IMR-90 (cell line): ENCODE data around the gene SLC35F3. TPM values are rescaled to one million over a fixed set of nuclear protein-coding genes. Genes with fewer than 3 reads are reported as not detected.

Source experiments
- ATAC-seq: fragments of 200-7000 bp; cut with Tn5 transposase; 2 replicates; pipeline ENCODE4 v1.9.1; 2020; ENCODE audit warnings: low read depth, mild to moderate bottlenecking, moderate library complexity
- BruUV-seq: library from RNA; stranded (reverse); fragments of 400-500 nt; replicated peaks from 2 replicates; lab custom pipeline; 2021; lab: Mats Ljungman, UMichigan
- CTCF ChIA-PET: fragments of 300-600 bp; formaldehyde crosslinking; extraction: SDS; loops from one replicate; lab custom pipeline; 2021; ENCODE audit warnings: antibody characterized with exemption; lab: Yijun Ruan, JAX
- POLR2A ChIA-PET: fragments of 300-600 bp; sonication (Branson Sonifier 250); formaldehyde crosslinking; loops from one replicate; lab custom pipeline; 2022; ENCODE audit warnings: antibody characterized with exemption; ENCODE audit not compliant: unreplicated experiment; lab: Charles Lee
- DNase-seq: peaks from one replicate; pipeline ENCODE4 v3.0.0; 2013
- H2AFZ ChIP-seq: replicated peaks from 2 replicates; pipeline ENCODE3; 2013; ENCODE audit warnings: low read length, mild to moderate bottlenecking; ENCODE audit not compliant: poor library complexity
- H2AK5ac ChIP-seq: 2 replicates; pipeline ENCODE4 v1.6.1; 2013; ENCODE audit warnings: low read depth, low read length, inconsistent platforms
- H2AK9ac ChIP-seq: replicated peaks from 2 replicates; pipeline ENCODE3; 2013; ENCODE audit warnings: mild to moderate bottlenecking, low read depth, low read length, moderate library complexity; ENCODE audit not compliant: poor library complexity
- H2BK120ac ChIP-seq: 2 replicates; pipeline ENCODE4 v1.6.1; 2013; ENCODE audit warnings: low read depth, low read length, inconsistent platforms
- H2BK15ac ChIP-seq: 3 replicates; pipeline ENCODE4 v1.6.1; 2013; ENCODE audit warnings: low read depth, low read length, inconsistent platforms
- H2BK20ac ChIP-seq: 2 replicates; pipeline ENCODE4 v1.6.1; 2013; ENCODE audit warnings: low read depth, mild to moderate bottlenecking, inconsistent platforms, low read length, moderate library complexity
- H2BK5ac ChIP-seq: 2 replicates; pipeline ENCODE4 v1.6.1; 2013; ENCODE audit warnings: mild to moderate bottlenecking, low read depth, low read length, inconsistent platforms; ENCODE audit not compliant: poor library complexity, severe bottlenecking
- H3K14ac ChIP-seq: replicated peaks from 2 replicates; pipeline ENCODE4 v1.6.1; 2013; ENCODE audit warnings: low read depth, low read length, inconsistent platforms
- H3K18ac ChIP-seq: 2 replicates; pipeline ENCODE4 v1.6.1; 2013; ENCODE audit warnings: low read depth, low read length, control low read depth
- H3K23ac ChIP-seq: 2 replicates; pipeline ENCODE4 v1.6.1; 2013; ENCODE audit warnings: low read depth, low read length, inconsistent platforms
- H3K27ac ChIP-seq: 2 replicates; pipeline ENCODE4 v1.5.1; 2013; ENCODE audit warnings: mild to moderate bottlenecking, control low read depth, low read length; ENCODE audit not compliant: insufficient read depth
- H3K27me3 ChIP-seq: 2 replicates; pipeline ENCODE4 v1.6.1; 2013; ENCODE audit warnings: low read length; ENCODE audit not compliant: control insufficient read depth, insufficient read depth
- H3K36me3 ChIP-seq: 2 replicates; pipeline ENCODE4 v1.6.1; 2013; ENCODE audit warnings: low read length, mixed read lengths; ENCODE audit not compliant: control insufficient read depth, insufficient read depth
- H3K4ac ChIP-seq: 2 replicates; pipeline ENCODE4 v1.6.1; 2013; ENCODE audit warnings: low read depth, low read length, inconsistent platforms
- H3K4me1 ChIP-seq: 2 replicates; pipeline ENCODE4 v1.6.1; 2013; ENCODE audit warnings: low read length, mixed read lengths; ENCODE audit not compliant: control insufficient read depth, insufficient read depth
- H3K4me2 ChIP-seq: 2 replicates; pipeline ENCODE4 v1.6.1; 2013; ENCODE audit warnings: low read depth, mild to moderate bottlenecking, control low read depth, low read length, moderate library complexity
- H3K4me3 ChIP-seq: 2 replicates; pipeline ENCODE4 v1.5.1; 2013; ENCODE audit warnings: low read depth, mild to moderate bottlenecking, control low read depth, low read length, moderate library complexity; ENCODE audit not compliant: insufficient read depth
- H3K56ac ChIP-seq: 2 replicates; pipeline ENCODE4 v1.6.1; 2013; ENCODE audit warnings: low read length, inconsistent platforms; ENCODE audit not compliant: insufficient read depth; ENCODE audit errors: extremely low read depth
- H3K79me1 ChIP-seq, 2 experiments: 2 replicates each; pipeline ENCODE4 v1.6.1; 2013; ENCODE audit warnings: low read length in 2 of 2, inconsistent platforms in 1 of 2, low read depth in 1 of 2
- H3K9ac ChIP-seq: 2 replicates; pipeline ENCODE4 v1.6.1; 2013; ENCODE audit warnings: low read depth, low read length, control low read depth
- H3K9me1 ChIP-seq: 2 replicates; pipeline ENCODE4 v1.6.1; 2013; ENCODE audit warnings: low read length, inconsistent platforms; ENCODE audit not compliant: insufficient read depth
- H3K9me3 ChIP-seq: 2 replicates; pipeline ENCODE4 v1.6.1; 2013; ENCODE audit warnings: low read length; ENCODE audit not compliant: control insufficient read depth, insufficient read depth
- H4K20me1 ChIP-seq: 2 replicates; pipeline ENCODE4 v1.6.1; 2013; ENCODE audit warnings: low read length, inconsistent platforms; ENCODE audit not compliant: insufficient read depth
- H4K5ac ChIP-seq: 2 replicates; pipeline ENCODE4 v1.6.1; 2013; ENCODE audit warnings: mild to moderate bottlenecking, low read depth, low read length, control low read depth
- H4K8ac ChIP-seq, 2 experiments: 2 replicates each; pipeline ENCODE4 v1.6.1; 2013; ENCODE audit warnings: low read depth in 2 of 2, low read length in 2 of 2, control low read depth in 1 of 2, inconsistent platforms in 1 of 2
- H4K91ac ChIP-seq: 2 replicates; pipeline ENCODE4 v1.6.1; 2013; ENCODE audit warnings: low read depth, low read length, inconsistent platforms; ENCODE audit not compliant: insufficient read depth
- CEBPB ChIP-seq: IDR thresholded peaks from 2 replicates; pipeline ENCODE4 v1.6.1; 2012; ENCODE audit warnings: low read depth, low read length, improper control_type of control experiment
- CHD1 ChIP-seq: IDR thresholded peaks from 2 replicates; pipeline ENCODE4 v1.6.1; 2012; ENCODE audit warnings: low read depth, low read length, improper control_type of control experiment
- ELK1 ChIP-seq: fragments of 150-350 bp; IDR thresholded peaks from 2 replicates; pipeline ENCODE4 v1.6.1; 2016; ENCODE audit warnings: low read depth, mild to moderate bottlenecking, low read length, moderate library complexity, borderline replicate concordance
- FOS ChIP-seq: fragments of 150-350 bp; IDR thresholded peaks from 2 replicates; pipeline ENCODE4 v1.6.1; 2016; ENCODE audit warnings: low read depth, low read length
- MAFK ChIP-seq: IDR thresholded peaks from 2 replicates; pipeline ENCODE4 v1.6.1; 2012; ENCODE audit warnings: low read depth, low read length, improper control_type of control experiment
- MAZ ChIP-seq: IDR thresholded peaks from 2 replicates; pipeline ENCODE4 v1.6.1; 2012; ENCODE audit warnings: low read depth, mild to moderate bottlenecking, low read length, improper control_type of control experiment, moderate library complexity, borderline replicate concordance
- MXI1 ChIP-seq: IDR thresholded peaks from 2 replicates; pipeline ENCODE4 v1.6.1; 2012; ENCODE audit warnings: low read depth, mild to moderate bottlenecking, low read length, moderate library complexity, borderline replicate concordance
- NFE2L2 ChIP-seq: fragments of 150-350 bp; IDR thresholded peaks from 2 replicates; pipeline ENCODE4 v1.6.1; 2016; ENCODE audit warnings: low read depth, mild to moderate bottlenecking, low read length
- POLR2A ChIP-seq: IDR thresholded peaks from 2 replicates; pipeline ENCODE4 v1.6.1; 2012; ENCODE audit warnings: mild to moderate bottlenecking, low read depth, low read length
- RAD21 ChIP-seq: IDR thresholded peaks from 2 replicates; pipeline ENCODE4 v1.6.1; 2012; ENCODE audit warnings: low read length, improper control_type of control experiment
- RCOR1 ChIP-seq: IDR thresholded peaks from 2 replicates; pipeline ENCODE4 v1.6.1; 2012; ENCODE audit warnings: mild to moderate bottlenecking, low read length, improper control_type of control experiment; ENCODE audit not compliant: insufficient replicate concordance
- RFX5 ChIP-seq: IDR thresholded peaks from 2 replicates; pipeline ENCODE4 v1.8.0; 2012; ENCODE audit warnings: low read depth, mild to moderate bottlenecking, low read length, moderate library complexity
- SMC3 ChIP-seq: fragments of 150-350 bp; IDR thresholded peaks from 2 replicates; pipeline ENCODE4 v1.6.1; 2016; ENCODE audit warnings: low read depth, mild to moderate bottlenecking, antibody characterized with exemption, low read length, moderate library complexity
- USF2 ChIP-seq: fragments of 150-350 bp; IDR thresholded peaks from 2 replicates; pipeline ENCODE4 v1.6.1; 2017; ENCODE audit warnings: mild to moderate bottlenecking, antibody characterized with exemption, low read length, low read depth
- dilution Hi-C: fragments of 300-500 bp; cut with HindIII; formaldehyde crosslinking; loops from one replicate; pipeline ENCODE4 v1.14.3; 2018; ENCODE audit warnings: low sequenced_read_pairs; ENCODE audit not compliant: unreplicated experiment
- in situ Hi-C: fragments of 300-500 bp; cut with MboI; formaldehyde crosslinking; loops from 3 replicates; pipeline ENCODE4 v1.14.3; 2019; ENCODE audit warnings: low sequenced_read_pairs, inconsistent platforms, mixed read lengths
- intact Hi-C: fragments of 100-400 bp; cut with micrococcal nuclease; formaldehyde crosslinking; loops from 2 replicates; pipeline ENCODE4 v1.10.0; 2022
- polyA plus RNA-seq, 3 experiments: library from polyadenylated mRNA; depleted of rRNA; stranded (reverse); fragments of >200 nt; gene quantifications; 2 replicates each; pipeline ENCODE4 v1.2.3, GENCODE V29; 2012; ENCODE audit warnings: low replicate concordance in 1 of 3
- total RNA-seq: library from RNA; depleted of rRNA; stranded (reverse); fragments of >200 nt; gene quantifications from 2 replicates; pipeline ENCODE4 v1.2.3, GENCODE V29; 2012
- TF ChIP-seq, protein P1 (sequence below): conservative IDR thresholded peaks from 2 replicates; pipeline ENCODE4 v1.5.1; 2012; ENCODE audit warnings: mild to moderate bottlenecking, low read depth, low read length, improper control_type of control experiment

The SLC35F3 gene
- total and polyA plus RNA-seq, 2 of the 4 experiments (the other 2 are of a cell fraction), result under 0.01 to 0.17 TPM

- H3K79me1 ChIP-seq, result no peaks in the 10 kb centered on the region
- ChIA-PET POLR2A (no interaction called here), CTCF (no interaction called here)
These were observed 100.1 kb downstream of the SLC35F3 start for GRCh38 chr1:234004591-234004990.

More at GRCh38 chr1:234004591-234004990, 100.1 kb downstream of the SLC35F3 start:
- H3K27me3 ChIP-seq, result no peaks in the 10 kb centered on the region
- no peak overlapping the region for H3K56ac ChIP-seq
- no peak overlapping the region for H3K23ac ChIP-seq
- in situ Hi-C loops, result no loop called here
- no peak overlapping the region for H3K14ac ChIP-seq
- H2BK5ac ChIP-seq, result no peak overlapping the region
- H4K91ac ChIP-seq, result no peak overlapping the region
- H2BK15ac ChIP-seq, result no peak overlapping the region
- TF ChIP-seq, protein P1, sequence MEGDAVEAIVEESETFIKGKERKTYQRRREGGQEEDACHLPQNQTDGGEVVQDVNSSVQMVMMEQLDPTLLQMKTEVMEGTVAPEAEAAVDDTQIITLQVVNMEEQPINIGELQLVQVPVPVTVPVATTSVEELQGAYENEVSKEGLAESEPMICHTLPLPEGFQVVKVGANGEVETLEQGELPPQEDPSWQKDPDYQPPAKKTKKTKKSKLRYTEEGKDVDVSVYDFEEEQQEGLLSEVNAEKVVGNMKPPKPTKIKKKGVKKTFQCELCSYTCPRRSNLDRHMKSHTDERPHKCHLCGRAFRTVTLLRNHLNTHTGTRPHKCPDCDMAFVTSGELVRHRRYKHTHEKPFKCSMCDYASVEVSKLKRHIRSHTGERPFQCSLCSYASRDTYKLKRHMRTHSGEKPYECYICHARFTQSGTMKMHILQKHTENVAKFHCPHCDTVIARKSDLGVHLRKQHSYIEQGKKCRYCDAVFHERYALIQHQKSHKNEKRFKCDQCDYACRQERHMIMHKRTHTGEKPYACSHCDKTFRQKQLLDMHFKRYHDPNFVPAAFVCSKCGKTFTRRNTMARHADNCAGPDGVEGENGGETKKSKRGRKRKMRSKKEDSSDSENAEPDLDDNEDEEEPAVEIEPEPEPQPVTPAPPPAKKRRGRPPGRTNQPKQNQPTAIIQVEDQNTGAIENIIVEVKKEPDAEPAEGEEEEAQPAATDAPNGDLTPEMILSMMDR, result no peak
- TF ChIP-seq RFX5, result no peak
- TF ChIP-seq MXI1, result no peak
- no peak for TF ChIP-seq RCOR1
- no peak for TF ChIP-seq RAD21
- TF ChIP-seq NFE2L2, result no peak
- no peak for TF ChIP-seq POLR2A
- no peak for TF ChIP-seq SMC3
- TF ChIP-seq MAZ, result no peak
- no peak for TF ChIP-seq USF2
- TF ChIP-seq CEBPB, result no peak
- no peak for TF ChIP-seq ELK1
- TF ChIP-seq FOS, result no peak
- no peak for TF ChIP-seq CHD1
- no peak for TF ChIP-seq MAFK
- H3K18ac ChIP-seq, result no peak overlapping the region
- H3K27ac ChIP-seq, result no peak overlapping the region
- ATAC-seq (no peak), DNase-seq (no peak)
- intact Hi-C loops, result no loop called here
- dilution Hi-C loops, result no loop called here
- H3K9ac ChIP-seq, result no peak overlapping the region
- H3K9me1 ChIP-seq, result no peaks in the 10 kb centered on the region
- no peak overlapping the region for H4K8ac ChIP-seq
- H2AK9ac ChIP-seq, result no peak overlapping the region
- no peak overlapping the region for H3K4me2 ChIP-seq
- no peaks in the 10 kb centered on the region for H3K4me1 ChIP-seq
- peaks cover 4% of the 10 kb centered on the region for H3K9me3 ChIP-seq
- H3K4me3 ChIP-seq, result no peak overlapping the region
- H3K4ac ChIP-seq, result no peak overlapping the region
- no peaks in the 10 kb centered on the region for H4K20me1 ChIP-seq
- no peaks in the 10 kb centered on the region for H3K36me3 ChIP-seq
- H2AK5ac ChIP-seq, result no peak overlapping the region
- no peak overlapping the region for H2AFZ ChIP-seq
- no TSS peak for BruUV-seq
- no peak overlapping the region for H4K5ac ChIP-seq
- H2BK120ac ChIP-seq, result no peak overlapping the region
- no peak overlapping the region for H2BK20ac ChIP-seq
